GM18499 (cell line): ENCODE results near the gene APOBEC4.
"Not testable (repeated sequence)": the region's sequence is repeated elsewhere in the genome, so short reads cannot be mapped to it uniquely, and the experiment has no call there.

Experiments
- ATAC-seq: cut with Tn5 transposase; IDR thresholded peaks from one replicate; pipeline ENCODE4 v1.9.1; 2021; ENCODE audit warnings: moderate number of reproducible peaks; ENCODE audit not compliant: insufficient read depth, unreplicated experiment

APOBEC4 gene

GRCh38 chr1:183635606-183636333 lies 17.3 kb downstream of the APOBEC4 start, which contains the start of gene ARPC5:
ARPC5 (minus strand) TSS chr1:183635783; CDS start chr1:183635659, 124 bp downstream.
- no peak for ATAC-seq

GRCh38 chr1:183635099-183635605 lies 18.0 kb downstream of the APOBEC4 start:
- ATAC-seq = no peak

DNA sequence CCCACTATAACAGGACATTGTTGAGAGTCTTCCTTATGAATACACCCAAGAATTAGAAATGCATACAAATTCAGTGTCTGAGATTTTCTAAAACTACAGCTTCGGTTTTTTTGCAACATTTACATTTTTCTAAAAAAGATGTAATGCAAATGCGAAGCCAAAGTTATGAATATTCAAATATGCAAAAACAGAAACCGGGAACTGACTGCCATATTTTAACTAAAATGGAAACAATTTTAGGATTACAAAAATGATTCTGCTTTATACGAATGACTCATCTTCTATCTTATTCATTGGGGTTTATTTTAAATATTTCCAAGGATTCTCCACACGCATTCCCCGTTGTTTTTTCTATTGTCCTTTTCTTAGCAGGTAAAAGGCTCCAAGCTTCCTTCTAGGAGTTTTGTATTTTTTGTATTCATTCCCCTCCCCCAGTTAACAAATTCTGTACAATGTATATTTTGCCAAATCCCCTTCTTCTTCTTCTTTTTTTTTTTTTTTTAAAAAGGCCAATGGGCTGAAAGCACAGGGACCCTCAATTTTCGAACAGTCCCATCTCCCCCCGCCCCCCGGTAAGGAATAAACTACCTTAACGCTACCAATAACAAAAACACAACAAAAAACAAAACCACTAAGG lies 18.6 kb downstream of the APOBEC4 start:
- no peak for ATAC-seq

- ATAC-seq = peak; percentile 47
Observed at GRCh38 chr1:183633676-183634343, 19.3 kb downstream of the APOBEC4 start.

GRCh38 chr1:183632964-183633363 lies 20.2 kb downstream of the APOBEC4 start:
- no peak for ATAC-seq

DNA sequence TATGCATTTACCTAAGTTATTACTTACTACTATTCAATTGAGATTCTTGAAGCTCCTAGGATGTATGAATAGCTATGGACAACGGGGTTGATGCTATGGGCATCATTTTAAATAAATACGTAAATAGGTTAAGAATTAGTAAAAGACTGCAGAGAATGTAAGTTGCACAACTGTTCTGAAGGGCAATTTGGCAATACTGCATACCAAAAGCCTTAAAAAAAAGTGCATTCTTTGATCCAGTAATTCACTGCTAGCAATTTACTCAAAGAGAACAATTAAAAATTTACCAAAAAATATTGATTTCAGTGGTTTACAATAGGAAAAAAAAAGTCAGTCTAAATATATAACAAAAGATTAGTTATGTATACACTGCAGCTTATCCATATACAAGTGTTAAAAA lies 21.0 kb downstream of the APOBEC4 start:
- ATAC-seq = no peak

DNA sequence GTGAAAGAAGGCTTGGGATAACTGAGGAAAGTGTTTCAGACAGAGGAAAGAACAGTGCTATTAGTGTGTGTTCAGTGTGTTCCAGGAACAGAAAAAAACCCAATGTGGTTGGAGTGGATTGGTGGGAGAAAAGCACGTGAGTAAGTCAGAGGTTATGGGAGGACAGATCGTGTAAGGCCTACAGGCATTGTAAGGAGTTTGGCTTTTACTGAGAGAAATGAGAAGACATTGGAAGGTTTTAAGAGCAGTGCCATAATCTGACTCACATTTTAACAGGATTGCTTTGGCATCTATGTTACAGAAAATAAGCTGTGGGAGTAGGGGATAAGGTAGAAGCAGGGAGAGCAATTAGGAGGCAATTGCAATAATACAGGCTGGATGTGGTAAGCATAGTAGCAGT lies 22.4 kb downstream of the APOBEC4 start:
- ATAC-seq = no peak

DNA sequence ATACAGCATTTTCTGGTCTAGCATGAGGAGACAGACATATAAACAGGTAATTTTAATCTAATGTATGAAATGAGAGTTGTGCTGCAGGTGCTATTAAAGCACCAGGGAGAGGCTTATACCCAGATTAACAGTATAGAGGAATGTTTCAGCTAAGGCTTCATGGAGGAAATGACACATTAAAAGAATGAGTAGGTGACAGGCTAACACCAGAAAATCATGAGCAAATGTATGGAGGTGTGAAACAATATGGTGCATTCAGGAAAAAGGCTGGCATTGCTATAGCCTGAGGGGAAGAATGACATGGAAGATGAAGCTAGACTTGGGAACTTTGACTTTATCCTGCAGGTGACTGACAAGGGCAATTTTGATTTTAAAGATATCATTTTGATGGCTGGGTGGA lies 24.6 kb downstream of the APOBEC4 start:
- ATAC-seq = no peak

GRCh38 chr1:183626236-183626635 lies 26.9 kb downstream of the APOBEC4 start:
- ATAC-seq = not testable (repeated sequence)

- ATAC-seq = no peak
Observed at GRCh38 chr1:183622884-183623785, 30.0 kb downstream of the APOBEC4 start.

GRCh38 chr1:183622013-183622412 lies 31.1 kb downstream of the APOBEC4 start:
- no peak for ATAC-seq

DNA sequence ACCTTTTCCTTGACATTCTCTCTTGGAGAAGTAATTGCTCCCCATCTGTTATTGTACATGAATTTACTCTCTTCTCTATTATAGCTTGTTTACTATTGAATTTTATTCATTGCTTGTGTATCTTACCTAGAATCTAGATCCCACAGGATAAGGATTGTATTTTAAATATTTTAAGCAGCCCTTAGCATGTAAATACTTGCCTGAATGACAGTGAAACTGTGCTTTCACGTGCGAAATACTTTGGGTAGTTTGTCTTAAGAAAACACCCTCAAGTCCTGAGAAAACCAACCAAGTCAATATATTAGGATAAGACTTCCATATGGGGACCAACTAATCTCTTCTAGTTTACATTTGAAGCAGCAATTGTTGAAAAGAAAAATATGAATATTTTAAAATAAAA lies 32.8 kb downstream of the APOBEC4 start:
- no peak for ATAC-seq

GRCh38 chr1:183619781-183620180 lies 33.3 kb downstream of the APOBEC4 start:
- no peak for ATAC-seq

GRCh38 chr1:183618202-183618601 lies 34.9 kb downstream of the APOBEC4 start:
- ATAC-seq = not testable (repeated sequence)

DNA sequence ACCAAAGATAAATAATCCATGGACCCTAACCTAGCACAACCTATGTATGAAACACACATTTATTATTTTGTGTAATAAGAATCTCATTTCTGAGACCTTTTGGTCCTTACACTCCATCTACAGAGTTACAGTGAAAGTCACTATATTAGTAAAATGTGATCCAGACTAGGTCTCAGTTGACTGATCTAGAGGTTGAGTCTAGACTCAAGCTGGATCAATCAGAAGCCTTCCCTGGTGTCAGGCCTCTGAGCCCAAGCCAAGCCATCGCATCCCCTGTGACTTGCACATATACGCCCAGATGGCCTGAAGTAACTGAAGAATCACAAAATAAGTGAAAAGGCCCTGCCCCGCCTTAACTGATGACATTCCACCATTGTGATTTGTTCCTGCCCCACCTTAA lies 40.1 kb downstream of the APOBEC4 start:
- ATAC-seq = not testable (repeated sequence)

- ATAC-seq = no peak
Observed at GRCh38 chr1:183612407-183612806, 40.7 kb downstream of the APOBEC4 start.

DNA sequence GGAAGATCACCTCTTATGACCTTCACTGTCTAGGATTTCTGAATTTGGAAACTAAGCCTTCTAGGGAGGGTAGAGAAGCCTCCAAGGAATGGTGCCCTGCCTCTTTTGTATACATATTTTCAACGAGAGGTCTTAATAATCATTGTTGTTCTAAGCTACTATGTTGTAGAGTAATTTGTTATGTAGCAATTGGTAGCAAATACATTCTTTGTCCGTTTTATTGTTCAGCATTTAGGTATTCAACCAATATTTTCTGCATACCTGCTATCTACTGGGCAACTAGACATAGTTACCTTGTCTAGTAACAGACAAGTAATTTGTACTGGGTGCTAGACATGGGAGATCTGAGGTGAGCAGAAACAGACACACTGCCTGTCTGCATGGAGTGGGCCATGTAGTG lies 42.1 kb downstream of the APOBEC4 start:
- no peak for ATAC-seq

- ATAC-seq = no peak
Observed at GRCh38 chr1:183609759-183610452, 43.2 kb downstream of the APOBEC4 start.

- peak; percentile 43 for ATAC-seq
Observed at GRCh38 chr1:183609313-183609712, 43.8 kb downstream of the APOBEC4 start.
